Testis (tissue), 3 donors: ENCODE results near the gene SH3RF3. TPM values are rescaled to one million over a fixed set of nuclear protein-coding genes. Genes with fewer than 3 reads are reported as not detected.

Source experiments
- DNase-seq: peaks from one replicate; pipeline ENCODE4 v3.0.0-alpha.2; 2019
- H3K27ac ChIP-seq, 2 donors: fragments of 200-600 bp; sonication (generic); one replicate each; pipeline ENCODE4 v1.5.1; 2019
- H3K27me3 ChIP-seq: fragments of 200-600 bp; sonication (generic); one replicate; pipeline ENCODE4 v1.5.1; 2019
- H3K36me3 ChIP-seq: fragments of 200-600 bp; sonication (generic); one replicate; pipeline ENCODE4 v1.5.1; 2017; ENCODE audit warnings: low read depth; ENCODE audit errors: missing control alignments
- H3K4me1 ChIP-seq: fragments of 200-600 bp; sonication (generic); one replicate; pipeline ENCODE4 v1.5.1; 2019
- H3K4me3 ChIP-seq, 2 donors: fragments of 200-600 bp; sonication (generic); one replicate each; pipeline ENCODE4 v1.5.1; 2017 to 2019
- H3K9me3 ChIP-seq: fragments of 200-600 bp; sonication (generic); one replicate; pipeline ENCODE4 v1.5.1; 2017
- POLR2A ChIP-seq: fragments of 450-650 bp; IDR thresholded peaks from one replicate; pipeline ENCODE4 v1.6.1; 2017; ENCODE audit warnings: antibody characterized with exemption, mild to moderate bottlenecking, moderate library complexity
- WGBS, 2 donors: methylation state at CpG; one replicate each; pipeline ENCODE4 v1.1.5; 2018; 5-methylcytosine and 5-hydroxymethylcytosine counted together
- intact Hi-C: fragments of 100-400 bp; cut with DNase I; formaldehyde crosslinking; loops from one replicate; pipeline ENCODE4 v1.15.1; 2023; ENCODE audit warnings: low total_unique reads
- polyA plus RNA-seq: library from polyadenylated mRNA; stranded (reverse); fragments of 350-450 nt; fragmentation: Illumina TruSeq; extraction: RNeasy Lipid Tissue Mini Kit (QIAGEN cat#74804); gene quantifications from one replicate; pipeline ENCODE4 v1.2.3, GENCODE V29; 2014; ENCODE audit warnings: low read depth, low replicate concordance; ENCODE audit not compliant: insufficient read depth
- total RNA-seq, 2 donors: library from RNA; depleted of rRNA; stranded (reverse); fragments of >200 nt; gene quantifications; one replicate each; pipeline ENCODE4 v1.2.3, GENCODE V29; 2016
- TF ChIP-seq, protein P1 (sequence below), 3 experiments: fragments of 450-650 bp in 2 of 3; fragments of 200-600 bp in 1 of 3; sonication (generic) in 1 of 3; IDR thresholded peaks; one replicate each; pipeline ENCODE4 v1.5.1; 2016 to 2019; ENCODE audit warnings: antibody characterized with exemption in 3 of 3, mild to moderate bottlenecking in 2 of 3, moderate library complexity in 1 of 3

SH3RF3 gene
- total and polyA plus RNA-seq, 3 donors from 2014 or later, result 9.3 to 20.1 (median 16.5) TPM

DNA sequence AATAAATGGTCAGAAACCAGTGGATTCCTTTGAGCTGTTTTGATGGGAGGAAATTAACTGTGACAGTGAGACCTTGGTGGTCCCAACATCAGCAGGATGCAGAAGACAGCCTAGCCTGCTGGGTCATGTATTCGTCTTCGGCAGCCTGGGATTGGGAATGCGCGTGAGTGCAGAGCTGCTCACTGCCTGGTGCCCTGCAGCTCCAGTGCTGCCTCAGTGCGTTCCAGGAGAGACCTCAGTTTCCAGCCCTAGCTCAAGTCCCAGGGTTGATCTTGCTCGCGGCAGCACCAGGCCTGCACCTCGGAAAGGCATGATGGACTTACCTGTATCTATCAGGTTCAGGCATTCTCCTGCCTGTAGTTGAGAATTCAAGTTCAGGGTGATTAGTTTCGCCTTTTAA, 203.9 kb downstream of the SH3RF3 start:
- TF ChIP-seq, protein P1, sequence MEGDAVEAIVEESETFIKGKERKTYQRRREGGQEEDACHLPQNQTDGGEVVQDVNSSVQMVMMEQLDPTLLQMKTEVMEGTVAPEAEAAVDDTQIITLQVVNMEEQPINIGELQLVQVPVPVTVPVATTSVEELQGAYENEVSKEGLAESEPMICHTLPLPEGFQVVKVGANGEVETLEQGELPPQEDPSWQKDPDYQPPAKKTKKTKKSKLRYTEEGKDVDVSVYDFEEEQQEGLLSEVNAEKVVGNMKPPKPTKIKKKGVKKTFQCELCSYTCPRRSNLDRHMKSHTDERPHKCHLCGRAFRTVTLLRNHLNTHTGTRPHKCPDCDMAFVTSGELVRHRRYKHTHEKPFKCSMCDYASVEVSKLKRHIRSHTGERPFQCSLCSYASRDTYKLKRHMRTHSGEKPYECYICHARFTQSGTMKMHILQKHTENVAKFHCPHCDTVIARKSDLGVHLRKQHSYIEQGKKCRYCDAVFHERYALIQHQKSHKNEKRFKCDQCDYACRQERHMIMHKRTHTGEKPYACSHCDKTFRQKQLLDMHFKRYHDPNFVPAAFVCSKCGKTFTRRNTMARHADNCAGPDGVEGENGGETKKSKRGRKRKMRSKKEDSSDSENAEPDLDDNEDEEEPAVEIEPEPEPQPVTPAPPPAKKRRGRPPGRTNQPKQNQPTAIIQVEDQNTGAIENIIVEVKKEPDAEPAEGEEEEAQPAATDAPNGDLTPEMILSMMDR (IDR thresholded peaks at IDR 0.05), result no peak
- TF ChIP-seq POLR2A, result no peak
- 89 to 91% methylated on average over 6 to 9 of the region's 9 CpGs for WGBS, 2 donors
- no peak for DNase-seq
- intact Hi-C loops, result no loop called here
- Histone ChIP-seq H3K27me3 (no peaks in the 10 kb centered on the region), H3K9me3 (no peaks in the 10 kb centered on the region), H3K36me3 (no peaks in the 10 kb centered on the region), H3K4me3 (no peak overlapping the region), H3K27ac (no peak overlapping the region), H3K4me1 (peaks cover 7% of the 10 kb centered on the region)

DNA sequence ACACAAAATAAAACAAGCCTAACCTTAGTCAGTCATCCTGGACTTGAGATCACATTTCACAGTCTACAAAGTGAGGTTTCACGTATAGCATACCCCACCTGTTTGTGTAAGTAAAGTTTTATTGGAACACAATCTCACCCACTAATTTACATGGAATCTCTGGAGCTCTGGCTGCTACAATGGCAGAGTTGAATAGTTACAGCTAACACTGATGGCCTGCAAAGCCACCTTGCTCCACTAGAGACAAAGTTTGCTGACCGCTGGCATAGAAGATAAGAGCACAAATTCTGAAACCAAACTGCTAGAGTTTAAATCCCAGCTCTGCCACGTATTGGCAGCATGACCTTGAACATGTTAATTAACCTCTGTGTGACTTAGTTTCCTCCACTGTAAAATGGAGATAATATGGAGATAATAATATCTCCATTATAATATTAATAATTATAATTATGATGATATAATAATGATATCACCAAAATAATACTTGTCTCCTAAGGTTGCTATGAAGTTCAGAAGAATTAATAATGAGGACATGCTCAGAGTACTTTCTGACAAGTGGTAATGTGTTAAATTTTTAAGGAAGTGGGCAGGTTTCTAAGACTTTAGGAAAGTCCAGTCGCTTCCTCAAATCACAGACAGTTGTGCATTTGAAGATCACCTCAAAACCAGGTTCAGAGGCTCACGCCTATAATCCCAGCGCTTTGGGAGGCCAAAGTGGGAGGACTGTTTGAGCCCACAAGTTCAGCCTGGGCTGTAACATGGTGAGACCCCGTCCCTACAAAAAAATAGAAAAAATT, 204.6 kb downstream of the SH3RF3 start:
- TF ChIP-seq, protein P1 (IDR thresholded peaks at IDR 0.05), result peak in 2 of 3 experiments; percentile 12 to 24
- TF ChIP-seq POLR2A, result no peak
- Histone ChIP-seq H3K4me1 (peaks cover 7% of the 10 kb centered on the region), H3K4me3 (no peak overlapping the region), H3K27me3 (no peaks in the 10 kb centered on the region), H3K36me3 (no peaks in the 10 kb centered on the region), H3K27ac (no peak overlapping the region), H3K9me3 (no peaks in the 10 kb centered on the region)
- intact Hi-C loops, result no loop called here
- no peak for DNase-seq
- 73 to 89% methylated on average over 7 of the region's 7 CpGs for WGBS, 2 donors

DNA sequence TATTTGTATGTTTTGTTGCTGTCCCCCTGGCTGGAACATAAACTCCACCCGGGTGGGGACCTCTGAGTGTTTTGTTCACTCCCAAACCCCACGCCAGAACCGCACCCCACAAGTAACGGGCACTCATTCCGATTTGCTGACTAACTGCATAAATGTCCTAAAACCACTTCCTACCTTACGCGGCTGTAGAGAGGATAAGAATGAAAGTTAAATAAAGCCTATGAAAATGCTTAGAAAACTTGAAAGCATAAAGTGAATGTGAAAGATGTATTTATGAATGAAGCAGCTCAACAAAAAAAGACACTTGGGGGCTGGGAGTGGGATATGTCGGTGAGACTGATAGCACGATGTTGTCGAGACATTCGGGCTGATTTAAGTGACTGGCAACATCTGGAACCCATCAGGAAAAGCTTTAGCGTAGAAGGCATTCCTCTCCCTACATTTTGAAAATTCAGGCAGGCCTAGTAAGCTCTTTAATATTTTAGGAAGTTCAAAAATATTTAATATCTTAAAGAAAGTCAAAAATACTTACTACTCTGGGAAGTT, 206.7 kb downstream of the SH3RF3 start:
- DNase-seq, result no peak
- Histone ChIP-seq H3K4me1 (peaks cover 7% of the 10 kb centered on the region), H3K27me3 (no peaks in the 10 kb centered on the region), H3K36me3 (no peaks in the 10 kb centered on the region), H3K4me3 (no peak overlapping the region), H3K9me3 (no peaks in the 10 kb centered on the region), H3K27ac (no peak overlapping the region)
- WGBS, 2 donors, result 64 to 77% methylated on average over 12 of the region's 12 CpGs
- no peak for TF ChIP-seq POLR2A
- TF ChIP-seq, protein P1 (IDR thresholded peaks at IDR 0.05), result no peak
- intact Hi-C loops, result no loop called here

DNA sequence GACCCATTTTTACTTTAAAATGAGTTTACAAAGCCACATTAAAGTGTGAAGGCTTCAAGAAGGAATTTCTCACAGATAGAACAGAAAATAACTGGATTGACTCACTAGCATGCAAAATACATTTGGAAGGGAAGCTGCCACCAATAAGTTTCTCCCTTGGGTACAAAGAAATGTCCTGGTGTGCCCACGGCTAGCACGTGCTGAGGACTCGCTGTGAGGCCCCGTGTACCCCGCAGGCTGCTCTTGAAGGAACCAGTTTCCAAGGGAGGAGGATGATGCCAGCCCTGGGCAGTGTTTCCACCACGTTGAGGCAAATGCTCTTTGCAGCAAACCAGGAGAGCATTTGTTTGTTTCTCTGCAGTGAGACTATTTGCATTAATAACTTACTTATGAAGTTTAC, 207.3 kb downstream of the SH3RF3 start:
- intact Hi-C loops, result no loop called here
- Histone ChIP-seq H3K9me3 (no peaks in the 10 kb centered on the region), H3K27me3 (no peaks in the 10 kb centered on the region), H3K36me3 (no peaks in the 10 kb centered on the region), H3K27ac (no peak overlapping the region), H3K4me3 (no peak overlapping the region), H3K4me1 (peaks cover 7% of the 10 kb centered on the region)
- TF ChIP-seq, protein P1 (IDR thresholded peaks at IDR 0.05), result no peak
- TF ChIP-seq POLR2A, result no peak
- WGBS, 2 donors, result 82 to 84% methylated on average over 6 of the region's 6 CpGs
- DNase-seq, result no peak
